IMR-90 (cell line): ENCODE results near the gene FCHSD2. TPM values are rescaled to one million over a fixed set of nuclear protein-coding genes. Genes with fewer than 3 reads are reported as not detected.

Experiments used
- ATAC-seq: fragments of 200-7000 bp; cut with Tn5 transposase; 2 replicates; pipeline ENCODE4 v1.9.1; 2020; ENCODE audit warnings: low read depth, mild to moderate bottlenecking, moderate library complexity
- BruUV-seq: library from RNA; stranded (reverse); fragments of 400-500 nt; replicated peaks from 2 replicates; lab custom pipeline; 2021; lab: Mats Ljungman, UMichigan
- CTCF ChIA-PET: fragments of 300-600 bp; formaldehyde crosslinking; extraction: SDS; loops from one replicate; lab custom pipeline; 2021; ENCODE audit warnings: antibody characterized with exemption; lab: Yijun Ruan, JAX
- POLR2A ChIA-PET: fragments of 300-600 bp; sonication (Branson Sonifier 250); formaldehyde crosslinking; loops from one replicate; lab custom pipeline; 2022; ENCODE audit warnings: antibody characterized with exemption; ENCODE audit not compliant: unreplicated experiment; lab: Charles Lee
- DNase-seq: peaks from one replicate; pipeline ENCODE4 v3.0.0; 2013
- H2AFZ ChIP-seq: replicated peaks from 2 replicates; pipeline ENCODE3; 2013; ENCODE audit warnings: low read length, mild to moderate bottlenecking; ENCODE audit not compliant: poor library complexity
- H2AK5ac ChIP-seq: 2 replicates; pipeline ENCODE4 v1.6.1; 2013; ENCODE audit warnings: low read depth, low read length, inconsistent platforms
- H2AK9ac ChIP-seq: replicated peaks from 2 replicates; pipeline ENCODE3; 2013; ENCODE audit warnings: mild to moderate bottlenecking, low read depth, low read length, moderate library complexity; ENCODE audit not compliant: poor library complexity
- H2BK120ac ChIP-seq: 2 replicates; pipeline ENCODE4 v1.6.1; 2013; ENCODE audit warnings: low read depth, low read length, inconsistent platforms
- H2BK15ac ChIP-seq: 3 replicates; pipeline ENCODE4 v1.6.1; 2013; ENCODE audit warnings: low read depth, low read length, inconsistent platforms
- H2BK20ac ChIP-seq: 2 replicates; pipeline ENCODE4 v1.6.1; 2013; ENCODE audit warnings: low read depth, mild to moderate bottlenecking, inconsistent platforms, low read length, moderate library complexity
- H2BK5ac ChIP-seq: 2 replicates; pipeline ENCODE4 v1.6.1; 2013; ENCODE audit warnings: mild to moderate bottlenecking, low read depth, low read length, inconsistent platforms; ENCODE audit not compliant: poor library complexity, severe bottlenecking
- H3K14ac ChIP-seq: replicated peaks from 2 replicates; pipeline ENCODE4 v1.6.1; 2013; ENCODE audit warnings: low read depth, low read length, inconsistent platforms
- H3K18ac ChIP-seq: 2 replicates; pipeline ENCODE4 v1.6.1; 2013; ENCODE audit warnings: low read depth, low read length, control low read depth
- H3K23ac ChIP-seq: 2 replicates; pipeline ENCODE4 v1.6.1; 2013; ENCODE audit warnings: low read depth, low read length, inconsistent platforms
- H3K27ac ChIP-seq: 2 replicates; pipeline ENCODE4 v1.5.1; 2013; ENCODE audit warnings: mild to moderate bottlenecking, control low read depth, low read length; ENCODE audit not compliant: insufficient read depth
- H3K27me3 ChIP-seq: 2 replicates; pipeline ENCODE4 v1.6.1; 2013; ENCODE audit warnings: low read length; ENCODE audit not compliant: control insufficient read depth, insufficient read depth
- H3K36me3 ChIP-seq: 2 replicates; pipeline ENCODE4 v1.6.1; 2013; ENCODE audit warnings: low read length, mixed read lengths; ENCODE audit not compliant: control insufficient read depth, insufficient read depth
- H3K4ac ChIP-seq: 2 replicates; pipeline ENCODE4 v1.6.1; 2013; ENCODE audit warnings: low read depth, low read length, inconsistent platforms
- H3K4me1 ChIP-seq: 2 replicates; pipeline ENCODE4 v1.6.1; 2013; ENCODE audit warnings: low read length, mixed read lengths; ENCODE audit not compliant: control insufficient read depth, insufficient read depth
- H3K4me2 ChIP-seq: 2 replicates; pipeline ENCODE4 v1.6.1; 2013; ENCODE audit warnings: low read depth, mild to moderate bottlenecking, control low read depth, low read length, moderate library complexity
- H3K4me3 ChIP-seq: 2 replicates; pipeline ENCODE4 v1.5.1; 2013; ENCODE audit warnings: low read depth, mild to moderate bottlenecking, control low read depth, low read length, moderate library complexity; ENCODE audit not compliant: insufficient read depth
- H3K56ac ChIP-seq: 2 replicates; pipeline ENCODE4 v1.6.1; 2013; ENCODE audit warnings: low read length, inconsistent platforms; ENCODE audit not compliant: insufficient read depth; ENCODE audit errors: extremely low read depth
- H3K79me1 ChIP-seq, 2 experiments: 2 replicates each; pipeline ENCODE4 v1.6.1; 2013; ENCODE audit warnings: low read length in 2 of 2, inconsistent platforms in 1 of 2, low read depth in 1 of 2
- H3K9ac ChIP-seq: 2 replicates; pipeline ENCODE4 v1.6.1; 2013; ENCODE audit warnings: low read depth, low read length, control low read depth
- H3K9me1 ChIP-seq: 2 replicates; pipeline ENCODE4 v1.6.1; 2013; ENCODE audit warnings: low read length, inconsistent platforms; ENCODE audit not compliant: insufficient read depth
- H3K9me3 ChIP-seq: 2 replicates; pipeline ENCODE4 v1.6.1; 2013; ENCODE audit warnings: low read length; ENCODE audit not compliant: control insufficient read depth, insufficient read depth
- H4K20me1 ChIP-seq: 2 replicates; pipeline ENCODE4 v1.6.1; 2013; ENCODE audit warnings: low read length, inconsistent platforms; ENCODE audit not compliant: insufficient read depth
- H4K5ac ChIP-seq: 2 replicates; pipeline ENCODE4 v1.6.1; 2013; ENCODE audit warnings: mild to moderate bottlenecking, low read depth, low read length, control low read depth
- H4K8ac ChIP-seq, 2 experiments: 2 replicates each; pipeline ENCODE4 v1.6.1; 2013; ENCODE audit warnings: low read depth in 2 of 2, low read length in 2 of 2, control low read depth in 1 of 2, inconsistent platforms in 1 of 2
- H4K91ac ChIP-seq: 2 replicates; pipeline ENCODE4 v1.6.1; 2013; ENCODE audit warnings: low read depth, low read length, inconsistent platforms; ENCODE audit not compliant: insufficient read depth
- BHLHE40 ChIP-seq: fragments of 150-350 bp; IDR thresholded peaks from 2 replicates; pipeline ENCODE4 v1.6.1; 2016; ENCODE audit warnings: mild to moderate bottlenecking, low read depth, low read length
- CEBPB ChIP-seq: IDR thresholded peaks from 2 replicates; pipeline ENCODE4 v1.6.1; 2012; ENCODE audit warnings: low read depth, low read length, improper control_type of control experiment
- CHD1 ChIP-seq: IDR thresholded peaks from 2 replicates; pipeline ENCODE4 v1.6.1; 2012; ENCODE audit warnings: low read depth, low read length, improper control_type of control experiment
- CTCF ChIP-seq: conservative IDR thresholded peaks from 2 replicates; pipeline ENCODE4 v1.5.1; 2012; ENCODE audit warnings: mild to moderate bottlenecking, low read depth, low read length, improper control_type of control experiment
- ELK1 ChIP-seq: fragments of 150-350 bp; IDR thresholded peaks from 2 replicates; pipeline ENCODE4 v1.6.1; 2016; ENCODE audit warnings: low read depth, mild to moderate bottlenecking, low read length, moderate library complexity, borderline replicate concordance
- FOS ChIP-seq: fragments of 150-350 bp; IDR thresholded peaks from 2 replicates; pipeline ENCODE4 v1.6.1; 2016; ENCODE audit warnings: low read depth, low read length
- MAFK ChIP-seq: IDR thresholded peaks from 2 replicates; pipeline ENCODE4 v1.6.1; 2012; ENCODE audit warnings: low read depth, low read length, improper control_type of control experiment
- MAZ ChIP-seq: IDR thresholded peaks from 2 replicates; pipeline ENCODE4 v1.6.1; 2012; ENCODE audit warnings: low read depth, mild to moderate bottlenecking, low read length, improper control_type of control experiment, moderate library complexity, borderline replicate concordance
- MXI1 ChIP-seq: IDR thresholded peaks from 2 replicates; pipeline ENCODE4 v1.6.1; 2012; ENCODE audit warnings: low read depth, mild to moderate bottlenecking, low read length, moderate library complexity, borderline replicate concordance
- NFE2L2 ChIP-seq: fragments of 150-350 bp; IDR thresholded peaks from 2 replicates; pipeline ENCODE4 v1.6.1; 2016; ENCODE audit warnings: low read depth, mild to moderate bottlenecking, low read length
- POLR2A ChIP-seq: IDR thresholded peaks from 2 replicates; pipeline ENCODE4 v1.6.1; 2012; ENCODE audit warnings: mild to moderate bottlenecking, low read depth, low read length
- RAD21 ChIP-seq: IDR thresholded peaks from 2 replicates; pipeline ENCODE4 v1.6.1; 2012; ENCODE audit warnings: low read length, improper control_type of control experiment
- RCOR1 ChIP-seq: IDR thresholded peaks from 2 replicates; pipeline ENCODE4 v1.6.1; 2012; ENCODE audit warnings: mild to moderate bottlenecking, low read length, improper control_type of control experiment; ENCODE audit not compliant: insufficient replicate concordance
- RFX5 ChIP-seq: IDR thresholded peaks from 2 replicates; pipeline ENCODE4 v1.8.0; 2012; ENCODE audit warnings: low read depth, mild to moderate bottlenecking, low read length, moderate library complexity
- SMC3 ChIP-seq: fragments of 150-350 bp; IDR thresholded peaks from 2 replicates; pipeline ENCODE4 v1.6.1; 2016; ENCODE audit warnings: low read depth, mild to moderate bottlenecking, antibody characterized with exemption, low read length, moderate library complexity
- USF2 ChIP-seq: fragments of 150-350 bp; IDR thresholded peaks from 2 replicates; pipeline ENCODE4 v1.6.1; 2017; ENCODE audit warnings: mild to moderate bottlenecking, antibody characterized with exemption, low read length, low read depth
- dilution Hi-C: fragments of 300-500 bp; cut with HindIII; formaldehyde crosslinking; loops from one replicate; pipeline ENCODE4 v1.14.3; 2018; ENCODE audit warnings: low sequenced_read_pairs; ENCODE audit not compliant: unreplicated experiment
- in situ Hi-C: fragments of 300-500 bp; cut with MboI; formaldehyde crosslinking; loops from 3 replicates; pipeline ENCODE4 v1.14.3; 2019; ENCODE audit warnings: low sequenced_read_pairs, inconsistent platforms, mixed read lengths
- intact Hi-C: fragments of 100-400 bp; cut with micrococcal nuclease; formaldehyde crosslinking; loops from 2 replicates; pipeline ENCODE4 v1.10.0; 2022
- polyA plus RNA-seq, 3 experiments: library from polyadenylated mRNA; depleted of rRNA; stranded (reverse); fragments of >200 nt; gene quantifications; 2 replicates each; pipeline ENCODE4 v1.2.3, GENCODE V29; 2012; ENCODE audit warnings: low replicate concordance in 1 of 3
- total RNA-seq: library from RNA; depleted of rRNA; stranded (reverse); fragments of >200 nt; gene quantifications from 2 replicates; pipeline ENCODE4 v1.2.3, GENCODE V29; 2012

FCHSD2 gene
- total and polyA plus RNA-seq, 2 of the 4 experiments (the other 2 are of a cell fraction) = 5.9 to 18.7 TPM

- Histone ChIP-seq H4K91ac (no peak overlapping the region), H3K27me3 (no peaks in the 10 kb centered on the region), H3K14ac (no peak overlapping the region), H3K4ac (no peak overlapping the region), H3K56ac (no peak overlapping the region), H3K27ac (no peak overlapping the region), H2BK15ac (no peak overlapping the region), H2BK5ac (no peak overlapping the region), H2BK120ac (no peak overlapping the region), H3K18ac (no peak overlapping the region), H3K9me3 (no peaks in the 10 kb centered on the region), H3K9me1 (no peaks in the 10 kb centered on the region), H2AK5ac (no peak overlapping the region), H4K8ac (no peak overlapping the region), H2AFZ (no peak overlapping the region), H2AK9ac (no peak overlapping the region), H2BK20ac (no peak overlapping the region), H4K20me1 (peaks cover 11% of the 10 kb centered on the region; the same call in 1 of the 2 replicates), H3K36me3 (no peaks in the 10 kb centered on the region), H3K79me1 (peaks cover 3 to 10% of the 10 kb centered on the region in 2 experiments; a peak in 3 of 4 replicates), H3K4me2 (no peak overlapping the region), H3K9ac (no peak overlapping the region), H3K23ac (no peak overlapping the region), H3K4me3 (no peak overlapping the region), H4K5ac (no peak overlapping the region), H3K4me1 (no peaks in the 10 kb centered on the region; the same call in 1 of the 2 replicates)
- dilution Hi-C loops = no loop called here
- in situ Hi-C loops = no loop called here
- intact Hi-C loops = loop anchor here (10.0 kb wide), 1 partner anchor 79 kb away; no protein-coding TSS in a partner anchor
- TF ChIP-seq SMC3 = no peak
- no peak for TF ChIP-seq MAFK
- TF ChIP-seq FOS = no peak
- no peak for TF ChIP-seq CHD1
- no peak for TF ChIP-seq NFE2L2
- TF ChIP-seq ELK1 = no peak
- TF ChIP-seq MAZ = no peak
- no peak for TF ChIP-seq BHLHE40
- no peak for TF ChIP-seq CEBPB
- no peak for TF ChIP-seq RAD21
- TF ChIP-seq USF2 = no peak
- no peak for TF ChIP-seq RFX5
- TF ChIP-seq RCOR1 = no peak
- no peak for TF ChIP-seq MXI1
- no peak for TF ChIP-seq POLR2A
- no peak for TF ChIP-seq CTCF
- ATAC-seq = no peak
- no peak for DNase-seq
- POLR2A ChIA-PET = no interaction called here
- BruUV-seq = no TSS peak
- CTCF ChIA-PET = interaction anchor here (0.6 kb wide), 1 partner anchor 415 kb away, joined by 3 read pairs; no protein-coding TSS in a partner anchor
Observed at GRCh38 chr11:72935700-72936099, 206.4 kb downstream of the FCHSD2 start.
